ENCODE results near the gene SLC15A2. TPM values are rescaled to one million over a fixed set of nuclear protein-coding genes. Genes with fewer than 3 reads are reported as not detected.

Gene SLC15A2
- total RNA-seq, 1 donor from 2014 or later = 0.40 TPM

GRCh38 chr3:121948641-121949040 lies 54.4 kb downstream of the SLC15A2 start:
- H3K4me3 ChIP-seq (ENCODE audit: low read depth, low read length) = no peak overlapping the region
- TF ChIP-seq CTCF (conservative IDR thresholded peaks at IDR 0.05; ENCODE audit: low read depth, low read length) = no peak
- DNase-seq (ENCODE audit: low read depth) = no peak

- no peak overlapping the region for H3K4me3 ChIP-seq (ENCODE audit: low read depth, low read length)
- no peak for TF ChIP-seq CTCF (conservative IDR thresholded peaks at IDR 0.05; ENCODE audit: low read depth, low read length)
- no peak for DNase-seq (ENCODE audit: low read depth)
Measured at GRCh38 chr3:121951291-121951919, 57.2 kb downstream of the SLC15A2 start.

GRCh38 chr3:121956363-121956762 lies 62.2 kb downstream of the SLC15A2 start:
- H3K4me3 ChIP-seq (ENCODE audit: low read depth, low read length) = no peak overlapping the region
- no peak for TF ChIP-seq CTCF (conservative IDR thresholded peaks at IDR 0.05; ENCODE audit: low read depth, low read length)
- DNase-seq (ENCODE audit: low read depth) = no peak

GRCh38 chr3:121957674-121958415 lies 63.6 kb downstream of the SLC15A2 start:
- TF ChIP-seq CTCF (conservative IDR thresholded peaks at IDR 0.05; ENCODE audit: low read depth, low read length) = no peak
- H3K4me3 ChIP-seq (ENCODE audit: low read depth, low read length) = no peak overlapping the region
- DNase-seq (ENCODE audit: low read depth) = no peak

GRCh38 chr3:121958801-121959200 lies 64.6 kb downstream of the SLC15A2 start:
- TF ChIP-seq CTCF (conservative IDR thresholded peaks at IDR 0.05; ENCODE audit: low read depth, low read length) = no peak

GRCh38 chr3:121961283-121961682 lies 67.1 kb downstream of the SLC15A2 start:
- no peak for DNase-seq (ENCODE audit: low read depth)
- TF ChIP-seq CTCF (conservative IDR thresholded peaks at IDR 0.05; ENCODE audit: low read depth, low read length) = no peak
- no peak overlapping the region for H3K4me3 ChIP-seq (ENCODE audit: low read depth, low read length)

More at GRCh38 chr3:121958801-121959200, 64.6 kb downstream of the SLC15A2 start:
- no peak overlapping the region for H3K4me3 ChIP-seq (ENCODE audit: low read depth, low read length)
- DNase-seq (ENCODE audit: low read depth) = no peak

Measured in epithelial cell of proximal tubule (primary cell).